HEK293 (cell line): Measurements from ENCODE around the gene C3orf49.

Experiments used
- HOXA7 ChIP-seq: sonication (generic); formaldehyde crosslinking; IDR thresholded peaks from 2 replicates; pipeline ENCODE4 v1.8.1; 2022; ENCODE audit warnings: missing genetic modification reagents, borderline replicate concordance
- TCF7L2 ChIP-seq: IDR thresholded peaks from 2 replicates; pipeline ENCODE4 v1.6.1; 2011; ENCODE audit warnings: low read depth, mild to moderate bottlenecking, inconsistent platforms, low read length, moderate library complexity, borderline replicate concordance
- ZNF184 ChIP-seq: fragments of 450-650 bp; IDR thresholded peaks from 2 replicates; pipeline ENCODE4 v1.5.1; 2018; ENCODE audit warnings: missing biosample characterization, mild to moderate bottlenecking, missing genetic modification characterization
- ZNF426 ChIP-seq: fragments of 450-650 bp; formaldehyde crosslinking; IDR thresholded peaks from 2 replicates; pipeline ENCODE4 v1.5.1; 2017; ENCODE audit warnings: missing biosample characterization, missing genetic modification characterization, mild to moderate bottlenecking, inconsistent platforms, moderate library complexity
- ZNF549 ChIP-seq: fragments of 450-650 bp; IDR thresholded peaks from 2 replicates; pipeline ENCODE4 v1.5.1; 2018; ENCODE audit warnings: missing biosample characterization, missing genetic modification characterization, mild to moderate bottlenecking, inconsistent platforms, moderate library complexity
- ZNF670 ChIP-seq: fragments of 450-650 bp; formaldehyde crosslinking; IDR thresholded peaks from 2 replicates; pipeline ENCODE4 v1.5.1; 2016; ENCODE audit warnings: missing biosample characterization, missing genetic modification characterization, low read depth
- TF ChIP-seq, protein P1 (sequence below): fragments of 450-650 bp; formaldehyde crosslinking; IDR thresholded peaks from 2 replicates; pipeline ENCODE4 v1.5.1; 2016; ENCODE audit warnings: missing biosample characterization, missing genetic modification characterization
- TF ChIP-seq, protein P2 (sequence below): IDR thresholded peaks from 2 replicates; pipeline ENCODE4 v1.6.1; 2011; ENCODE audit warnings: mild to moderate bottlenecking, low read depth, low read length, borderline replicate concordance
- TF ChIP-seq, protein P3 (sequence below): fragments of 450-650 bp; formaldehyde crosslinking; IDR thresholded peaks from 2 replicates; pipeline ENCODE4 v1.5.1; 2016; ENCODE audit warnings: missing biosample characterization, missing genetic modification characterization
- TF ChIP-seq, protein P4 (sequence below): fragments of 450-650 bp; formaldehyde crosslinking; IDR thresholded peaks from 2 replicates; pipeline ENCODE4 v1.5.1; 2017; ENCODE audit warnings: missing biosample characterization, missing genetic modification characterization

DNA sequence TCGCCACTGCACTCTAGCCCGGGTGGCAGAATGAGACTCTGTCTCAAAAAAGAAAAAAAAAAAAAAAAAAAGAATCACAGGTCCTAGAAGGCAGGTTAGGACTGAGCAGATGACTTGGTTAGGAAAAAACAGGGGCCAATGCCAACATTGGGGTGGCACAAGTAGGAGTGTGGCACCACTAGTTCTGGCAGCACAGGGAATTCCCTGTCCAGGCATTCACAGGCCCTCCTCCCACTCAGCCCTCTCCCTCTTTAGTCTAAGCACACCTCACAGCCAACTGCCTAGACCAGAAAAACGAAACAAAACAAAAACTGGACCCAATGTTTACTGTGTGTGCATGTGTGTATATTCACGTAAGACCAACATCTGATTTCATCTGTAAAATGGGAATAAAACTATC lies 34.0 kb downstream of the C3orf49 start:
- TF ChIP-seq, protein P1, sequence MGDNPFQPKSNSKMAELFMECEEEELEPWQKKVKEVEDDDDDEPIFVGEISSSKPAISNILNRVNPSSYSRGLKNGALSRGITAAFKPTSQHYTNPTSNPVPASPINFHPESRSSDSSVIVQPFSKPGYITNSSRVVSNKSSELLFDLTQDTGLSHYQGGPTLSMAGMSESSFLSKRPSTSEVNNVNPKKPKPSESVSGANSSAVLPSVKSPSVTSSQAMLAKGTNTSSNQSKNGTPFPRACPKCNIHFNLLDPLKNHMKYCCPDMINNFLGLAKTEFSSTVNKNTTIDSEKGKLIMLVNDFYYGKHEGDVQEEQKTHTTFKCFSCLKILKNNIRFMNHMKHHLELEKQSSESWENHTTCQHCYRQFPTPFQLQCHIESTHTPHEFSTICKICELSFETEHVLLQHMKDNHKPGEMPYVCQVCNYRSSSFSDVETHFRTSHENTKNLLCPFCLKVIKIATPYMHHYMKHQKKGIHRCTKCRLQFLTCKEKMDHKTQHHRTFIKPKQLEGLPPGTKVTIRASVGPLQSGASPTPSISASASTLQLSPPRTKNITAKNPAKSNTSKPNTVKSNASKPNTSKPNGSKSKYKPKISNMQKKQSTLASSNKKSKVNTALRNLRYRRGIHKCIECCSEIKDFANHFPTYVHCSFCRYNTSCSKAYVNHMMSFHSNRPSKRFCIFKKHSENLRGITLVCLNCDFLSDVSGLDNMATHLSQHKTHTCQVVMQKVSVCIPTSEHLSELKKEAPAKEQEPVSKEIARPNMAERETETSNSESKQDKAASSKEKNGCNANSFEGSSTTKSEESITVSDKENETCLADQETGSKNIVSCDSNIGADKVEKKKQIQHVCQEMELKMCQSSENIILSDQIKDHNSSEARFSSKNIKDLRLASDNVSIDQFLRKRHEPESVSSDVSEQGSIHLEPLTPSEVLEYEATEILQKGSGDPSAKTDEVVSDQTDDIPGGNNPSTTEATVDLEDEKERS (tag by site-specific recombination) = no peak
- TF ChIP-seq ZNF670 (tag by site-specific recombination) = no peak
- TF ChIP-seq TCF7L2 = no peak
- TF ChIP-seq, protein P2, sequence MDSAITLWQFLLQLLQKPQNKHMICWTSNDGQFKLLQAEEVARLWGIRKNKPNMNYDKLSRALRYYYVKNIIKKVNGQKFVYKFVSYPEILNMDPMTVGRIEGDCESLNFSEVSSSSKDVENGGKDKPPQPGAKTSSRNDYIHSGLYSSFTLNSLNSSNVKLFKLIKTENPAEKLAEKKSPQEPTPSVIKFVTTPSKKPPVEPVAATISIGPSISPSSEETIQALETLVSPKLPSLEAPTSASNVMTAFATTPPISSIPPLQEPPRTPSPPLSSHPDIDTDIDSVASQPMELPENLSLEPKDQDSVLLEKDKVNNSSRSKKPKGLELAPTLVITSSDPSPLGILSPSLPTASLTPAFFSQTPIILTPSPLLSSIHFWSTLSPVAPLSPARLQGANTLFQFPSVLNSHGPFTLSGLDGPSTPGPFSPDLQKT = no peak
- TF ChIP-seq ZNF549 (tag by site-specific recombination) = no peak
- TF ChIP-seq ZNF426 (tag by site-specific recombination) = no peak
- TF ChIP-seq, protein P3, sequence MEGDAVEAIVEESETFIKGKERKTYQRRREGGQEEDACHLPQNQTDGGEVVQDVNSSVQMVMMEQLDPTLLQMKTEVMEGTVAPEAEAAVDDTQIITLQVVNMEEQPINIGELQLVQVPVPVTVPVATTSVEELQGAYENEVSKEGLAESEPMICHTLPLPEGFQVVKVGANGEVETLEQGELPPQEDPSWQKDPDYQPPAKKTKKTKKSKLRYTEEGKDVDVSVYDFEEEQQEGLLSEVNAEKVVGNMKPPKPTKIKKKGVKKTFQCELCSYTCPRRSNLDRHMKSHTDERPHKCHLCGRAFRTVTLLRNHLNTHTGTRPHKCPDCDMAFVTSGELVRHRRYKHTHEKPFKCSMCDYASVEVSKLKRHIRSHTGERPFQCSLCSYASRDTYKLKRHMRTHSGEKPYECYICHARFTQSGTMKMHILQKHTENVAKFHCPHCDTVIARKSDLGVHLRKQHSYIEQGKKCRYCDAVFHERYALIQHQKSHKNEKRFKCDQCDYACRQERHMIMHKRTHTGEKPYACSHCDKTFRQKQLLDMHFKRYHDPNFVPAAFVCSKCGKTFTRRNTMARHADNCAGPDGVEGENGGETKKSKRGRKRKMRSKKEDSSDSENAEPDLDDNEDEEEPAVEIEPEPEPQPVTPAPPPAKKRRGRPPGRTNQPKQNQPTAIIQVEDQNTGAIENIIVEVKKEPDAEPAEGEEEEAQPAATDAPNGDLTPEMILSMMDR (tag by site-specific recombination) = no peak
- TF ChIP-seq ZNF184 (tag by site-specific recombination) = no peak
- TF ChIP-seq, protein P4, sequence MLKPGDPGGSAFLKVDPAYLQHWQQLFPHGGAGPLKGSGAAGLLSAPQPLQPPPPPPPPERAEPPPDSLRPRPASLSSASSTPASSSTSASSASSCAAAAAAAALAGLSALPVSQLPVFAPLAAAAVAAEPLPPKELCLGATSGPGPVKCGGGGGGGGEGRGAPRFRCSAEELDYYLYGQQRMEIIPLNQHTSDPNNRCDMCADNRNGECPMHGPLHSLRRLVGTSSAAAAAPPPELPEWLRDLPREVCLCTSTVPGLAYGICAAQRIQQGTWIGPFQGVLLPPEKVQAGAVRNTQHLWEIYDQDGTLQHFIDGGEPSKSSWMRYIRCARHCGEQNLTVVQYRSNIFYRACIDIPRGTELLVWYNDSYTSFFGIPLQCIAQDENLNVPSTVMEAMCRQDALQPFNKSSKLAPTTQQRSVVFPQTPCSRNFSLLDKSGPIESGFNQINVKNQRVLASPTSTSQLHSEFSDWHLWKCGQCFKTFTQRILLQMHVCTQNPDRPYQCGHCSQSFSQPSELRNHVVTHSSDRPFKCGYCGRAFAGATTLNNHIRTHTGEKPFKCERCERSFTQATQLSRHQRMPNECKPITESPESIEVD = no peak
- TF ChIP-seq HOXA7 (CRISPR knock-in tag) = no peak
